Measurements from ENCODE around the gene ZSWIM3. TPM values are rescaled to one million over a fixed set of nuclear protein-coding genes. Genes with fewer than 3 reads are reported as not detected.
A peak's percentile ranks its signal among the peaks of the same experiment; 100 is the strongest.

Gene ZSWIM3
- total and polyA plus RNA-seq, 2 of the 13 experiments (the other 11 are each of a cell fraction or from before 2014, with no cell fraction given), result 5.2 to 5.8 TPM

DNA sequence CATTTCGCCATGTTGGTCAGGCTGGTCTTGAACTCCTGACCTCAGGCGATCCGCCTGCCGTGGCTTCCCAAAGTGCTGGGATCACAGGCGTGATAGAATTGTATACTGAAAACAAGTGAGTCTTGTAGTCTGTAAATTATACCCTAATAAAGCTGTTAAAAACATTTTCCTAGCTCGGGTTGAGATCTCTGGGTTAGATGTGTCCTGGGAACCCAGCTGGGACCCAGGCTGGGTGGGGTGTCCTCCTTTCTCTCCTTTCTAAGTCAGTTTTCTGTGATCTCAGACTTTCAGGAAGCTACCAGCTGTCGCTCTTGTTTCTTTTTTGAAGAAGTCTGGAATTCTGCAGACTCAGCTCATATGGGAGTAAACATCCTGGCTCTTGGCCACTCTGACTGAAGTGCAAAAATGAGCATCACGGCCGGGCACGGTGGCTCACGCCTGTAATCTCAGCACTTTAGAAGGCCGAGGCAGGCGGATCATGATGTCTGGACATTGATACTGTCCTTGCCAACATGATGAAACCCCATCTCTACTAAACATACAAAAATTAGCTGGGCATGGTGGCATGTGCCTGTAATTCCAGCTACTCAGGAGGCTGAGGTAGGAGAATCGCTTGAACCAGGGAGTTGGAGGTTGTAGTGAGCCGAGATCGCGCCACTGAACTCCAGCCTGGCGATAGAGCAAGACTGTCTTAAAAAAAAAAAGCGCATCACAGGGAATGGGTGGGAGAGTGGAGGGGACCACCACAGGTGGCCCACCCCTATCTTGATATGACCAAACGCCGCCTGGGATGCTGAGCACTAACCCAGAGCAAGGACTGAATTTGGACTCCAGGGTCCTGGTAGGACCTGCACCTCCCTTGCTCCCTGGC, 67.2 kb downstream of the ZSWIM3 start (continued):
- no peak for TF ChIP-seq ZNF256 (CRISPR knock-in tag; conservative IDR thresholded peaks at IDR 0.05)
- TF ChIP-seq FOXA1 (IDR thresholded peaks at IDR 0.05), result no peak
- TF ChIP-seq FOXA1 (CRISPR knock-in tag; IDR thresholded peaks at IDR 0.05), result peak; percentile 63
- TF ChIP-seq KLF12 (CRISPR knock-in tag; IDR thresholded peaks at IDR 0.05; ENCODE audit: borderline replicate concordance), result no peak
- peak; percentile 94 for TF ChIP-seq FOXK1 (CRISPR knock-in tag; IDR thresholded peaks at IDR 0.05; ENCODE audit: borderline replicate concordance, low read depth)
- no peak for TF ChIP-seq ZNF138 (CRISPR knock-in tag; IDR thresholded peaks at IDR 0.05; ENCODE audit: low read depth)
- TF ChIP-seq ZNF292 (CRISPR knock-in tag; IDR thresholded peaks at IDR 0.05; ENCODE audit: borderline replicate concordance, low read depth), result no peak
- TF ChIP-seq U2AF1 (optimal IDR thresholded peaks at IDR 0.05; ENCODE audit: low read depth, low read length), result no peak
- no peak for TF ChIP-seq SRF (IDR thresholded peaks at IDR 0.05; ENCODE audit: low read depth, low read length)
- TF ChIP-seq, protein P1, sequence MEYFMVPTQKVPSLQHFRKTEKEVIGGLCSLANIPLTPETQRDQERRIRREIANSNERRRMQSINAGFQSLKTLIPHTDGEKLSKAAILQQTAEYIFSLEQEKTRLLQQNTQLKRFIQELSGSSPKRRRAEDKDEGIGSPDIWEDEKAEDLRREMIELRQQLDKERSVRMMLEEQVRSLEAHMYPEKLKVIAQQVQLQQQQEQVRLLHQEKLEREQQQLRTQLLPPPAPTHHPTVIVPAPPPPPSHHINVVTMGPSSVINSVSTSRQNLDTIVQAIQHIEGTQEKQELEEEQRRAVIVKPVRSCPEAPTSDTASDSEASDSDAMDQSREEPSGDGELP (IDR thresholded peaks at IDR 0.05; ENCODE audit: borderline replicate concordance, low read depth), result peak; percentile 89
- TF ChIP-seq, protein P2, sequence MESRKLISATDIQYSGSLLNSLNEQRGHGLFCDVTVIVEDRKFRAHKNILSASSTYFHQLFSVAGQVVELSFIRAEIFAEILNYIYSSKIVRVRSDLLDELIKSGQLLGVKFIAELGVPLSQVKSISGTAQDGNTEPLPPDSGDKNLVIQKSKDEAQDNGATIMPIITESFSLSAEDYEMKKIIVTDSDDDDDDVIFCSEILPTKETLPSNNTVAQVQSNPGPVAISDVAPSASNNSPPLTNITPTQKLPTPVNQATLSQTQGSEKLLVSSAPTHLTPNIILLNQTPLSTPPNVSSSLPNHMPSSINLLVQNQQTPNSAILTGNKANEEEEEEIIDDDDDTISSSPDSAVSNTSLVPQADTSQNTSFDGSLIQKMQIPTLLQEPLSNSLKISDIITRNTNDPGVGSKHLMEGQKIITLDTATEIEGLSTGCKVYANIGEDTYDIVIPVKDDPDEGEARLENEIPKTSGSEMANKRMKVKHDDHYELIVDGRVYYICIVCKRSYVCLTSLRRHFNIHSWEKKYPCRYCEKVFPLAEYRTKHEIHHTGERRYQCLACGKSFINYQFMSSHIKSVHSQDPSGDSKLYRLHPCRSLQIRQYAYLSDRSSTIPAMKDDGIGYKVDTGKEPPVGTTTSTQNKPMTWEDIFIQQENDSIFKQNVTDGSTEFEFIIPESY (CRISPR knock-in tag; IDR thresholded peaks at IDR 0.05), result 0 out of 2 replicates have a peak, but pooled peaks have one; percentile 23
- no peak for TF ChIP-seq GPN1 (CRISPR knock-in tag; IDR thresholded peaks at IDR 0.05; ENCODE audit: borderline replicate concordance)
- peak; percentile 43; the same call in 1 of the 2 replicates for TF ChIP-seq KAT8 (CRISPR knock-in tag; IDR thresholded peaks at IDR 0.05)
- no peak for TF ChIP-seq ZMYM2 (CRISPR knock-in tag; IDR thresholded peaks at IDR 0.05)
- TF ChIP-seq, protein P3, sequence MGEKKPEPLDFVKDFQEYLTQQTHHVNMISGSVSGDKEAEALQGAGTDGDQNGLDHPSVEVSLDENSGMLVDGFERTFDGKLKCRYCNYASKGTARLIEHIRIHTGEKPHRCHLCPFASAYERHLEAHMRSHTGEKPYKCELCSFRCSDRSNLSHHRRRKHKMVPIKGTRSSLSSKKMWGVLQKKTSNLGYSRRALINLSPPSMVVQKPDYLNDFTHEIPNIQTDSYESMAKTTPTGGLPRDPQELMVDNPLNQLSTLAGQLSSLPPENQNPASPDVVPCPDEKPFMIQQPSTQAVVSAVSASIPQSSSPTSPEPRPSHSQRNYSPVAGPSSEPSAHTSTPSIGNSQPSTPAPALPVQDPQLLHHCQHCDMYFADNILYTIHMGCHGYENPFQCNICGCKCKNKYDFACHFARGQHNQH (CRISPR knock-in tag; IDR thresholded peaks at IDR 0.05), result no peak; the same call in 1 of the 2 replicates
- no peak for TF ChIP-seq EHMT2 (IDR thresholded peaks at IDR 0.05; ENCODE audit: borderline replicate concordance, low read depth, low read length)
- TF ChIP-seq ATF1 (CRISPR knock-in tag; IDR thresholded peaks at IDR 0.05), result no peak
- peak; percentile 49; the same call in 1 of the 2 replicates for TF ChIP-seq ELF3 (CRISPR knock-in tag; IDR thresholded peaks at IDR 0.05)
- no peak for TF ChIP-seq CC2D1A (CRISPR knock-in tag; IDR thresholded peaks at IDR 0.05)
- TF ChIP-seq, protein P4, sequence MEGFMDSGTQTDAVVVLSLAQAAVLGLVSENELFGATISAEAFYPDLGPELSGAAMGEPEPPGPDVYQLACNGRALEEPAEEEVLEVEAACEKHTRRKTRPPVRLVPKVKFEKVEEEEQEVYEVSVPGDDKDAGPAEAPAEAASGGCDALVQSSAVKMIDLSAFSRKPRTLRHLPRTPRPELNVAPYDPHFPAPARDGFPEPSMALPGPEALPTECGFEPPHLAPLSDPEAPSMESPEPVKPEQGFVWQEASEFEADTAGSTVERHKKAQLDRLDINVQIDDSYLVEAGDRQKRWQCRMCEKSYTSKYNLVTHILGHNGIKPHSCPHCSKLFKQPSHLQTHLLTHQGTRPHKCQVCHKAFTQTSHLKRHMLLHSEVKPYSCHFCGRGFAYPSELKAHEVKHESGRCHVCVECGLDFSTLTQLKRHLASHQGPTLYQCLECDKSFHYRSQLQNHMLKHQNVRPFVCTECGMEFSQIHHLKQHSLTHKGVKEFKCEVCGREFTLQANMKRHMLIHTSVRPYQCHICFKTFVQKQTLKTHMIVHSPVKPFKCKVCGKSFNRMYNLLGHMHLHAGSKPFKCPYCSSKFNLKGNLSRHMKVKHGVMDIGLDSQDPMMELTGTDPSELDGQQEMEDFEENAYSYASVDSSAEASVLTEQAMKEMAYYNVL (CRISPR knock-in tag; IDR thresholded peaks at IDR 0.05; ENCODE audit: borderline replicate concordance), result peak; percentile 37; the same call in 1 of the 2 replicates
- TF ChIP-seq, protein P5, sequence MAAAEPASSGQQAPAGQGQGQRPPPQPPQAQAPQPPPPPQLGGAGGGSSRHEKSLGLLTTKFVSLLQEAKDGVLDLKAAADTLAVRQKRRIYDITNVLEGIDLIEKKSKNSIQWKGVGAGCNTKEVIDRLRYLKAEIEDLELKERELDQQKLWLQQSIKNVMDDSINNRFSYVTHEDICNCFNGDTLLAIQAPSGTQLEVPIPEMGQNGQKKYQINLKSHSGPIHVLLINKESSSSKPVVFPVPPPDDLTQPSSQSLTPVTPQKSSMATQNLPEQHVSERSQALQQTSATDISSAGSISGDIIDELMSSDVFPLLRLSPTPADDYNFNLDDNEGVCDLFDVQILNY (CRISPR knock-in tag; conservative IDR thresholded peaks at IDR 0.05), result no peak
- TF ChIP-seq, protein P6, sequence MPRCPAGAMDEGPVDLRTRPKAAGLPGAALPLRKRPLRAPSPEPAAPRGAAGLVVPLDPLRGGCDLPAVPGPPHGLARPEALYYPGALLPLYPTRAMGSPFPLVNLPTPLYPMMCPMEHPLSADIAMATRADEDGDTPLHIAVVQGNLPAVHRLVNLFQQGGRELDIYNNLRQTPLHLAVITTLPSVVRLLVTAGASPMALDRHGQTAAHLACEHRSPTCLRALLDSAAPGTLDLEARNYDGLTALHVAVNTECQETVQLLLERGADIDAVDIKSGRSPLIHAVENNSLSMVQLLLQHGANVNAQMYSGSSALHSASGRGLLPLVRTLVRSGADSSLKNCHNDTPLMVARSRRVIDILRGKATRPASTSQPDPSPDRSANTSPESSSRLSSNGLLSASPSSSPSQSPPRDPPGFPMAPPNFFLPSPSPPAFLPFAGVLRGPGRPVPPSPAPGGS (CRISPR knock-in tag; IDR thresholded peaks at IDR 0.05), result no peak

Data from HepG2 (cell line).